Kidney (tissue), 14 donors: ENCODE results near the gene FNIP2. TPM values are rescaled to one million over a fixed set of nuclear protein-coding genes. Genes with fewer than 3 reads are reported as not detected.

Experiments
- DNase-seq, 5 donors: peaks; one replicate each; pipeline ENCODE4 v3.0.0-alpha.2; 2013 to 2020
- FAIRE-seq: peaks from 2 replicates; lab custom pipeline; 2012; peaks lifted over from hg19 to GRCh38; lab: Jason Lieb, UNC
- H3K27ac ChIP-seq, 2 donors: one replicate each; pipeline ENCODE4 v1.7.0; 2013; ENCODE audit warnings: low read depth in 2 of 2, low read length in 2 of 2, inconsistent platforms in 1 of 2
- H3K27me3 ChIP-seq: one replicate; pipeline ENCODE4 v1.7.1; 2013; ENCODE audit warnings: low read length, inconsistent platforms; ENCODE audit not compliant: control insufficient read depth, insufficient read depth
- H3K36me3 ChIP-seq, 3 donors: one replicate each; pipeline versions ENCODE4 v1.7.0 to v1.7.1; 2013; ENCODE audit warnings: low read length in 3 of 3, control low read depth in 1 of 3, inconsistent platforms in 1 of 3; ENCODE audit not compliant: insufficient read depth in 3 of 3, control insufficient read depth in 2 of 3
- H3K4me1 ChIP-seq, 3 donors: one replicate each; pipeline versions ENCODE4 v1.7.0 to v1.7.1; 2013; ENCODE audit warnings: low read length in 3 of 3, inconsistent platforms in 1 of 3, low read depth in 1 of 3; ENCODE audit not compliant: control insufficient read depth in 2 of 3, insufficient read depth in 2 of 3
- H3K4me3 ChIP-seq, 3 donors: one replicate each; pipeline versions ENCODE4 v1.7.0 to v1.8.1; 2013; ENCODE audit warnings: low read length in 3 of 3, control low read depth in 1 of 3, inconsistent platforms in 1 of 3
- H3K9ac ChIP-seq, 3 donors: one replicate each; pipeline versions ENCODE4 v1.7.0 to v1.7.1; 2013; ENCODE audit warnings: low read length in 3 of 3, control low read depth in 1 of 3, inconsistent platforms in 1 of 3
- H3K9me3 ChIP-seq, 3 donors: one replicate each; pipeline versions ENCODE4 v1.7.0 to v1.7.1; 2013; ENCODE audit warnings: low read length in 3 of 3, control low read depth in 1 of 3, inconsistent platforms in 1 of 3; ENCODE audit not compliant: control insufficient read depth in 2 of 3, insufficient read depth in 1 of 3
- intact Hi-C: fragments of 100-400 bp; cut with DNase I; formaldehyde crosslinking; loops from one replicate; pipeline ENCODE4 v1.11.1; 2022
- polyA plus RNA-seq: library from polyadenylated mRNA; stranded (reverse); fragments of 350-450 nt; fragmentation: Illumina TruSeq; extraction: RNeasy Lipid Tissue Mini Kit (QIAGEN cat#74804); gene quantifications from one replicate; pipeline ENCODE4 v1.2.3, GENCODE V29; 2014; ENCODE audit warnings: low read depth, low replicate concordance; ENCODE audit not compliant: insufficient read depth
- total RNA-seq: library from RNA; stranded (reverse); fragmentation: NEBNext Ultra II Directional; extraction: Animal tissue kit (Norgen Biotek cat#: 25700); gene quantifications from one replicate; pipeline ENCODE4 v1.2.1, GENCODE V29; 2021
- TF ChIP-seq, protein P1 (sequence below): IDR thresholded peaks from 3 replicates; pipeline ENCODE4 v1.5.1; 2012; ENCODE audit warnings: mild to moderate bottlenecking, moderate library complexity, borderline replicate concordance; ENCODE audit not compliant: insufficient read depth; ENCODE audit errors: extremely low read depth
- donor health status: control.
- donor health status: control.
- donor health status: control.
- donor health status: control.
- donor health status: control.
- donor health status: DM: yes; HTN: yes; CAD: no.
- donor health status: Normal renal cell carcinoma (clear cell type).

The FNIP2 gene
- total and polyA plus RNA-seq, 2 donors from 2014 or later = 13.2 to 65.1 TPM

- peak in 4 of 5 donors; percentile 53 to 85 (median 72) for DNase-seq
- Histone ChIP-seq H3K4me1 (peaks cover 17 to 82% (median 55%) of the 10 kb centered on the region in 3 donors), H3K4me3 (peak overlapping the region in 2 of 3 donors; percentile 29 to 47), H3K36me3 (peaks cover 0 to 15% (median 0%) of the 10 kb centered on the region in 3 donors), H3K27ac (peak overlapping the region; percentile 91 to 93), H3K27me3 (no peaks in the 10 kb centered on the region), H3K9ac (peak overlapping the region in 2 of 3 donors; percentile 63 to 75), H3K9me3 (no peaks in the 10 kb centered on the region)
- FAIRE-seq = no peak
- intact Hi-C loops = no loop called here
- TF ChIP-seq, protein P1, sequence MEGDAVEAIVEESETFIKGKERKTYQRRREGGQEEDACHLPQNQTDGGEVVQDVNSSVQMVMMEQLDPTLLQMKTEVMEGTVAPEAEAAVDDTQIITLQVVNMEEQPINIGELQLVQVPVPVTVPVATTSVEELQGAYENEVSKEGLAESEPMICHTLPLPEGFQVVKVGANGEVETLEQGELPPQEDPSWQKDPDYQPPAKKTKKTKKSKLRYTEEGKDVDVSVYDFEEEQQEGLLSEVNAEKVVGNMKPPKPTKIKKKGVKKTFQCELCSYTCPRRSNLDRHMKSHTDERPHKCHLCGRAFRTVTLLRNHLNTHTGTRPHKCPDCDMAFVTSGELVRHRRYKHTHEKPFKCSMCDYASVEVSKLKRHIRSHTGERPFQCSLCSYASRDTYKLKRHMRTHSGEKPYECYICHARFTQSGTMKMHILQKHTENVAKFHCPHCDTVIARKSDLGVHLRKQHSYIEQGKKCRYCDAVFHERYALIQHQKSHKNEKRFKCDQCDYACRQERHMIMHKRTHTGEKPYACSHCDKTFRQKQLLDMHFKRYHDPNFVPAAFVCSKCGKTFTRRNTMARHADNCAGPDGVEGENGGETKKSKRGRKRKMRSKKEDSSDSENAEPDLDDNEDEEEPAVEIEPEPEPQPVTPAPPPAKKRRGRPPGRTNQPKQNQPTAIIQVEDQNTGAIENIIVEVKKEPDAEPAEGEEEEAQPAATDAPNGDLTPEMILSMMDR = no peak
Observed at GRCh38 chr4:158824425-158825274, 55.8 kb downstream of the FNIP2 start.

DNA sequence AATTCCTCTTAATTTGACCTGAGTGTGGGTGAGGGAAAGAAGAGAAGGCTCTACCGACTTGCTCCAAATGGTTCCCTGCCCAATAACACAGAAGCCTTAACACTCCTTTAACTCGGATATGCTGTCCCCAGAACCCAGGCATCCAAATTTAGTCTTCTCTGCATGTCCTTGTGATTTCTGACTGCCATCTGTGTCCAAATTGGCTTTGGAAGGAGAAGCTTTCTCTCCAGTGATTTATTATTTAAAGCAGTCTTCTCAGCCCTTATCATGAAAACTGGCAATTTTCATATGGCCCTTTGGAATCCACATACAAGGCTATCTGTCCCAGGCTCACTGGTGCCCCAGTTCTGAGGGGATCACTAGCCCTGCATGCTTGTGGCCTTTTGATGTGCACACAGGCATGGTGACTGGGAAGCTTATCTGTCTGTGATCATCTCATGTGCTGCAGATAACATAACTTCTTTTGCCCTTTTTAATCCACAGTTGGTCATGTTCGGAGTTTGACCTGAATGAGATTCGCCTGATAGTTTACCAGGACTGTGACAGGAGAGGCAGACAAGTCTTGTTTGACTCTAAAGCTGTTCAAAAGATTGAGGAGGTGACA, 56.7 kb downstream of the FNIP2 start:
- Histone ChIP-seq H3K4me1 (peaks cover 14 to 74% (median 52%) of the 10 kb centered on the region in 3 donors), H3K27ac (peak overlapping the region; percentile 91 to 93), H3K9me3 (no peaks in the 10 kb centered on the region), H3K36me3 (peaks cover 0 to 17% (median under 1%) of the 10 kb centered on the region in 3 donors), H3K4me3 (peak overlapping the region in 1 of 3 donors; percentile 27), H3K9ac (peak overlapping the region in 1 of 3 donors; percentile 75), H3K27me3 (no peaks in the 10 kb centered on the region)
- FAIRE-seq (no peak), DNase-seq (no peak)
- TF ChIP-seq, protein P1 = no peak
- intact Hi-C loops = no loop called here

- intact Hi-C loops = no loop called here
Observed at GRCh38 chr4:158826057-158826456, 57.2 kb downstream of the FNIP2 start.

More at GRCh38 chr4:158826057-158826456, 57.2 kb downstream of the FNIP2 start:
- peak overlapping the region in 1 of 3 donors; percentile 27 for H3K4me3 ChIP-seq
- TF ChIP-seq, protein P1 = no peak
- H3K9ac ChIP-seq = peak overlapping the region in 1 of 3 donors; percentile 75
- no peaks in the 10 kb centered on the region for H3K27me3 ChIP-seq
- H3K27ac ChIP-seq = peak overlapping the region; percentile 91 to 93
- H3K4me1 ChIP-seq = peaks cover 14 to 69% (median 51%) of the 10 kb centered on the region in 3 donors
- DNase-seq = no peak
- FAIRE-seq = no peak
- peaks cover 0 to 19% (median 2%) of the 10 kb centered on the region in 3 donors for H3K36me3 ChIP-seq
- no peaks in the 10 kb centered on the region for H3K9me3 ChIP-seq
